Heart left ventricle (tissue), 16 donors: Measurements from ENCODE around the gene SSUH2. TPM values are rescaled to one million over a fixed set of nuclear protein-coding genes. Genes with fewer than 3 reads are reported as not detected.

Experiments used
- ATAC-seq, 4 donors: fragments of 200-7000 bp; cut with Tn5 transposase; one replicate each; pipeline ENCODE4 v1.9.1; 2020 to 2022; ENCODE audit warnings: moderate library complexity in 4 of 4, mild to moderate bottlenecking in 3 of 4, moderate number of reproducible peaks in 1 of 4
- DNase-seq, 5 donors: peaks; one replicate each; pipeline ENCODE4 v3.0.0-alpha.2; 2020
- H3K27ac ChIP-seq, 12 donors: fragments of 200-600 bp; sonication (generic) in 4 of 12; one replicate each; pipeline versions ENCODE4 v1.5.0 to v1.8.0; 2016 to 2022; ENCODE audit warnings: mild to moderate bottlenecking in 2 of 12
- H3K27me3 ChIP-seq, 9 donors: fragments of 200-600 bp; sonication (generic) in 2 of 9; one replicate each; pipeline versions ENCODE4 v1.5.1 to v1.8.0; 2016 to 2022; ENCODE audit warnings: mild to moderate bottlenecking in 3 of 9
- H3K36me3 ChIP-seq, 9 donors: fragments of 200-600 bp; sonication (generic) in 2 of 9; one replicate each; pipeline versions ENCODE4 v1.5.0 to v1.8.0; 2018 to 2022; ENCODE audit warnings: mild to moderate bottlenecking in 2 of 9
- H3K4me1 ChIP-seq, 12 donors: fragments of 200-600 bp; sonication (generic) in 4 of 12; one replicate each; pipeline versions ENCODE4 v1.5.0 to v1.8.0; 2016 to 2022; ENCODE audit warnings: mild to moderate bottlenecking in 3 of 12
- H3K4me3 ChIP-seq, 12 donors: fragments of 200-600 bp; sonication (generic) in 4 of 12; one replicate each; pipeline versions ENCODE4 v1.5.0 to v1.8.0; 2017 to 2022; ENCODE audit warnings: mild to moderate bottlenecking in 9 of 12, moderate library complexity in 4 of 12
- H3K9me3 ChIP-seq, 12 donors: fragments of 200-600 bp; sonication (generic) in 4 of 12; one replicate each; pipeline versions ENCODE4 v1.5.0 to v1.8.0; 2016 to 2022; ENCODE audit warnings: mild to moderate bottlenecking in 1 of 12
- CTCF ChIP-seq, 12 donors: fragments of 200-600 bp; sonication (generic) in 4 of 12; IDR thresholded peaks; one replicate each; pipeline versions ENCODE4 v1.5.0 to v1.8.0; 2018 to 2022; ENCODE audit warnings: antibody characterized with exemption in 12 of 12, mild to moderate bottlenecking in 5 of 12
- POLR2A ChIP-seq, 2 donors: fragments of 450-650 bp; IDR thresholded peaks; one replicate each; pipeline ENCODE4 v1.6.1; 2017; ENCODE audit warnings: antibody characterized with exemption in 2 of 2, mild to moderate bottlenecking in 2 of 2, moderate library complexity in 2 of 2
- WGBS, 4 donors: extraction: QIAGEN DNeasy Blood & Tissue Kit in 2 of 4; methylation state at CpG; one replicate each; pipeline versions ENCODE4 v1.1.5 to v1.1.7; 2013 to 2018; 5-methylcytosine and 5-hydroxymethylcytosine counted together
- intact Hi-C, 10 donors: fragments of 100-400 bp; cut with DNase I; formaldehyde crosslinking; loops; one replicate each; pipeline versions ENCODE4 v1.11.1 to v1.14.2; 2022
- polyA plus RNA-seq, 2 donors: library from polyadenylated mRNA; stranded (reverse); fragments of 200-250 nt; gene quantifications; one replicate each; pipeline ENCODE4 v1.2.3, GENCODE V29; 2013
- total RNA-seq, 9 donors: library from RNA; depleted of rRNA in 2 of 9; stranded (reverse); fragments of >200 nt in 2 of 9; fragmentation: NEBNext Ultra II Directional in 3 of 9; extraction: Animal tissue kit (Norgen Biotek cat#: 25700) in 3 of 9; gene quantifications; one replicate each; pipeline versions ENCODE4 v1.1.0 to v1.2.4, GENCODE V29; 2016 to 2023
- donor health status: ischemic (EF 13 %, LVEDD 7.1; RV severe dilation, severe dysfunction).
- donor health status: healthy with polysubstance abuse.
- donor health status: DM: no; HTN: yes; CAD: no.
- donor health status: DM: no; HTN: no; CAD: no.
- donor health status: ischemic (EF 25% LVEDD 6.9; RV normal size, moderate dysfunction).
- donor health status: ischemic (EF 25% LVEDD 5.7; RV mildly dilated, moderate dysfunction).
- donor health status: healthy.
- donor health status: DM: yes; HTN: yes; CAD: no.
- donor health status: ischemic (EF 35%, LVEDD 5.7; RV mildly dilated, moderate dysfunction).
- donor health status: nonischemic (EF 11% LVEDD 7.7; RV severe dilation, severe dysfunction).
- donor health status: DM: yes; HTN: yes; CAD: no.
- donor health status: PGD.
- donor health status: ischemic (EF 29% LVEDD 5.4; RV normal size, mild dysfunction).
- donor health status: nonischemic (EF 23%, LVEDD 6.1; RV moderate dilation, normal function).

Gene SSUH2
- total and polyA plus RNA-seq, 11 donors, result 0.33 to 5.3 (median 1.3) TPM; not detected in 1

GRCh38 chr3:8608041-8608790, 36.4 kb downstream of the SSUH2 start:
- intact Hi-C loops, result loop anchor here in 7 of 10 donors (5.0 to 10.0 kb wide), 6 partner anchors 76 to 283 kb away; no protein-coding TSS in a partner anchor
- peaks cover 0 to 23% (median 17%) of the 10 kb centered on the region in 12 donors for H3K4me1 ChIP-seq
- TF ChIP-seq CTCF (IDR thresholded peaks at IDR 0.05) (no peak), POLR2A (IDR thresholded peaks at IDR 0.05) (no peak)
- DNase-seq (no peak), ATAC-seq (no peak)
- 88 to 96% (median 93%) methylated on average over 16 of the region's 16 CpGs for WGBS, 4 donors
- H3K36me3 ChIP-seq, result no peaks in the 10 kb centered on the region
- H3K9me3 ChIP-seq, result no peaks in the 10 kb centered on the region
- no peaks in the 10 kb centered on the region for H3K27me3 ChIP-seq
- no peak overlapping the region for H3K4me3 ChIP-seq
- no peak overlapping the region for H3K27ac ChIP-seq

- Histone ChIP-seq H3K9me3 (no peaks in the 10 kb centered on the region), H3K4me1 (peaks cover 0 to 27% (median 20%) of the 10 kb centered on the region in 12 donors), H3K4me3 (no peak overlapping the region), H3K36me3 (no peaks in the 10 kb centered on the region), H3K27ac (peak overlapping the region in 3 of 12 donors; percentile 6 to 49 (median 40)), H3K27me3 (no peaks in the 10 kb centered on the region)
- DNase-seq (peak in 4 of 5 donors; percentile 73 to 81 (median 76)), ATAC-seq (peak; percentile 97 to 98 (median 98))
- no peak for TF ChIP-seq POLR2A (IDR thresholded peaks at IDR 0.05)
- peak; percentile 53 to 91 (median 82) for TF ChIP-seq CTCF (IDR thresholded peaks at IDR 0.05)
- WGBS, 4 donors, result 21 to 34% (median 27%) methylated on average over 6 to 7 of the region's 7 CpGs
- intact Hi-C loops, result loop anchor here (1.0 to 10.0 kb wide), 9 partner anchors 75 to 283 kb away; no protein-coding TSS in a partner anchor
Observed at GRCh38 chr3:8607234-8608040, 37.2 kb downstream of the SSUH2 start.

GRCh38 chr3:8606701-8607231, 37.8 kb downstream of the SSUH2 start:
- H3K4me1 ChIP-seq, result peaks cover 0 to 27% (median 20%) of the 10 kb centered on the region in 12 donors
- no peaks in the 10 kb centered on the region for H3K9me3 ChIP-seq
- H3K27ac ChIP-seq, result peak overlapping the region in 3 of 12 donors; percentile 6 to 49 (median 40)
- WGBS, 4 donors, result 42 to 54% (median 49%) methylated on average over 7 of the region's 7 CpGs
- no peak for TF ChIP-seq CTCF (IDR thresholded peaks at IDR 0.05)
- no peak for TF ChIP-seq POLR2A (IDR thresholded peaks at IDR 0.05)
- intact Hi-C loops, result loop anchor here (1.0 to 10.0 kb wide), 9 partner anchors 74 to 282 kb away; no protein-coding TSS in a partner anchor
- H3K36me3 ChIP-seq, result no peaks in the 10 kb centered on the region
- DNase-seq (no peak), ATAC-seq (no peak)
- H3K27me3 ChIP-seq, result no peaks in the 10 kb centered on the region
- no peak overlapping the region for H3K4me3 ChIP-seq
